Stimulated activated naive CD8-positive, alpha-beta T cell treated with anti-CD3 and anti-CD28 coated beads, Interleukin-15, Interleukin-2, amounts not matched to agents 100 U/mL and 50 U/mL, for 24 hours (primary cell): Measurements from ENCODE around the gene AHDC1.

ENCODE experiments used
- ATAC-seq: fragments of 150-1000 bp; cut with Tn5 transposase; one replicate; pipeline ENCODE4 v1.10.0; 2021
- DNase-seq: peaks from one replicate; pipeline ENCODE4 v3.0.0; 2021

The AHDC1 gene

GRCh38 chr1:27487966-27488884 lies 115.7 kb downstream of the AHDC1 start:
- DNase-seq (no peak), ATAC-seq (peak; percentile 8)

- DNase-seq (no peak), ATAC-seq (no peak)
Measured at GRCh38 chr1:27485363-27485762, 118.6 kb downstream of the AHDC1 start.
